GM13976 (cell line): ENCODE measurements around the gene ESR1.

Experiments used
- DNase-seq: peaks from one replicate; pipeline ENCODE4 v3.0.0; 2012; ENCODE audit warnings: low spot score
- CTCF ChIP-seq: IDR thresholded peaks from 2 replicates; pipeline ENCODE4 v1.5.1; 2012; ENCODE audit warnings: borderline replicate concordance, mild to moderate bottlenecking; ENCODE audit not compliant: insufficient read depth; ENCODE audit errors: extremely low read depth, missing control alignments, control extremely low read depth
- in situ Hi-C: fragments of 300-500 bp; cut with MboI; formaldehyde crosslinking; loops from one replicate; pipeline ENCODE4 v1.12.0; 2022; ENCODE audit warnings: low sequenced_read_pairs, mixed read lengths, inconsistent platforms; ENCODE audit not compliant: unreplicated experiment

ESR1 gene

GRCh38 chr6:152096863-152097496 lies 289.5 kb downstream of the ESR1 start:
- no peak for DNase-seq
- no peak for TF ChIP-seq CTCF
- in situ Hi-C loops, result no loop called here

- in situ Hi-C loops, result no loop called here
- TF ChIP-seq CTCF, result no peak
- DNase-seq, result no peak
Observed at GRCh38 chr6:152098683-152099082, 291.2 kb downstream of the ESR1 start.

GRCh38 chr6:152099446-152100182 lies 292.1 kb downstream of the ESR1 start:
- in situ Hi-C loops, result loop anchor here (25.0 kb wide), 1 partner anchor 412 kb away; no protein-coding TSS in a partner anchor
- DNase-seq, result no peak

DNA sequence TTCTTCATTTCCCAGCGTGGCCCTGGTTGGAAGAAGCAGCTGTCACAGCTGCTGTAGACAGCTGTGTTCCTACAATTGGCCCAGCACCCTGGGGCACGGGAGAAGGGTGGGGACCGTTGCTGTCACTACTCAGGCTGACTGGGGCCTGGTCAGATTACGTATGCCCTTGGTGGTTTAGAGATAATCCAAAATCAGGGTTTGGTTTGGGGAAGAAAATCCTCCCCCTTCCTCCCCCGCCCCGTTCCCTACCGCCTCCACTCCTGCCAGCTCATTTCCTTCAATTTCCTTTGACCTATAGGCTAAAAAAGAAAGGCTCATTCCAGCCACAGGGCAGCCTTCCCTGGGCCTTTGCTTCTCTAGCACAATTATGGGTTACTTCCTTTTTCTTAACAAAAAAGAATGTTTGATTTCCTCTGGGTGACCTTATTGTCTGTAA lies 292.7 kb downstream of the ESR1 start:
- no peak for DNase-seq
- in situ Hi-C loops, result loop anchor here (25.0 kb wide), 1 partner anchor 413 kb away; no protein-coding TSS in a partner anchor

More at GRCh38 chr6:152099446-152100182, 292.1 kb downstream of the ESR1 start:
- TF ChIP-seq CTCF, result no peak

GRCh38 chr6:152107973-152108372 lies 300.5 kb downstream of the ESR1 start:
- in situ Hi-C loops, result loop anchor here (25.0 kb wide), 1 partner anchor 421 kb away; no protein-coding TSS in a partner anchor
- DNase-seq, result no peak
- TF ChIP-seq CTCF, result no peak

More for the DNA sequence above, 292.7 kb downstream of the ESR1 start:
- no peak for TF ChIP-seq CTCF

DNA sequence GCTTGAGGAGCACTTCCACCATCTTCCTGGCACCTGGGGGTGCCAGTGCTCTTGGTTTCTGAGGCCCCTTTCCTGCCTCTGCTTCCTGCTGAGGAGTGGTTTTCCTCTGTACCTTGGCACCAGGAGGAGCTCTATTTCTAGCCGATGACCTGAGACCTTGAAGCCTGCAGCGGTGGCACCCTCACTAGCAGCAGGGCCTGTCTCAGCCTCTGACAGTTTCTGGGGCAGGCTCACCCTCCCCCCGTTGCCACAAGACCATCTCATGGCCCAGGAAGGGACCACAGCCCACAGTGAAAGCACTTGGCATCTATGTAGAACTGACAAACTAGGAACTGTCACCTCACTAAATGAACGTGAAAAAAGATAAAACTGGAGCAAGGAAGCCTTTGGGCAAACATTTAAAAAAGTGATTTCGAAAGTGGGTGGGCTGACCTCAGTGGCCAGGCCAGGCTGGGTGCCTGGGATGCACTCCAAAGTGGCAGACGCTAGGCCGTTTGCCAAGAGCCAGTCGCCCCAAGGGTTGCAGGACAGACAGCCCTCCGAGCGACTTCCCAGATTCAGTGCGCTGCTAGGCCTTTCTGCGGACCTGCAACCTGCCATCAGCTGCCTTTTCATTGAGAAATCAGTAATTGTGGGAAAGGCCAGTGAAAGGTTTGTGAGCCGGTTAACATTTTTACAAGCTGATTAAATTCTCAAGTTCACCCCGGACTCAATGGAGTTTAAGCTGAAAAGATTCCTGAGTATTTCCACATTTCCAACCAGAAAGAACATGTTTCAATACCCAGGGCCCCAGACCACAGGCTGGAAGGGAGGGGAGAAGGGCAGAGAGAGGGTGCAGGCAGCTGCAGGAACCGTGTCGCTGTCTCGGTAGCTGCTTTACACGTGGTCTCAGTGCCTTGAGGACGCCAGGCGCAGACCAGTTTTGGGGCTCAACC lies 303.7 kb downstream of the ESR1 start:
- no peak for DNase-seq
- no peak for TF ChIP-seq CTCF
- in situ Hi-C loops, result loop anchor here (25.0 kb wide), 1 partner anchor 424 kb away; no protein-coding TSS in a partner anchor
